GM12878 (cell line): Measurements from ENCODE around the gene OR5M10. TPM values are rescaled to one million over a fixed set of nuclear protein-coding genes. Genes with fewer than 3 reads are reported as not detected.

ENCODE experiments used
- ATAC-seq: fragments of 200-7000 bp; cut with Tn5 transposase; 3 replicates; pipeline ENCODE4 v1.9.1; 2020; ENCODE audit warnings: mild to moderate bottlenecking, moderate library complexity
- BruUV-seq: library from RNA; stranded (reverse); fragments of 400-500 nt; replicated peaks from 2 replicates; lab custom pipeline; 2021; lab: Mats Ljungman, UMichigan
- CTCF ChIA-PET: fragments of 300-600 bp; sonication (Branson Sonifier 250); formaldehyde crosslinking; extraction: SDS; loops from one replicate; lab custom pipeline; 2021; ENCODE audit warnings: inconsistent platforms; lab: Yijun Ruan, JAX
- POLR2A ChIA-PET: fragments of 350-600 bp; formaldehyde crosslinking; extraction: SDS; loops from one replicate; lab custom pipeline; 2021; ENCODE audit warnings: inconsistent platforms; lab: Charles Lee
- RAD21 ChIA-PET: fragments of 300-600 bp; sonication (Branson Sonifier 250); formaldehyde crosslinking; loops from one replicate; lab custom pipeline; 2023; ENCODE audit warnings: antibody characterized with exemption; ENCODE audit not compliant: unreplicated experiment; lab: Charles Lee
- SMC1A ChIA-PET: fragments of 300-600 bp; sonication (Branson Sonifier 250); formaldehyde crosslinking; loops from one replicate; lab custom pipeline; 2023; ENCODE audit not compliant: unreplicated experiment, uncharacterized antibody; lab: Charles Lee
- DNase-seq: peaks from one replicate; pipeline ENCODE4 v3.0.0-alpha.2; 2011; ENCODE audit warnings: low read depth, low spot score
- FAIRE-seq: peaks from 3 replicates; lab custom pipeline; 2011; peaks lifted over from hg19 to GRCh38; lab: Jason Lieb, UNC
- H2AFZ ChIP-seq: 2 replicates; pipeline ENCODE4 v1.6.0; 2011; ENCODE audit warnings: low read depth, low read length, control low read depth; ENCODE audit not compliant: control insufficient read depth
- H3K27ac ChIP-seq: 2 replicates; pipeline ENCODE4 v1.5.1; 2011; ENCODE audit warnings: control low read depth; ENCODE audit not compliant: control insufficient read depth, insufficient read depth
- H3K27me3 ChIP-seq, 2 experiments: replicated peaks in 1 of 2; 2 replicates each; pipeline versions ENCODE4 v1.6.0 to v1.6.1; 2011; ENCODE audit warnings: low read length in 1 of 2; ENCODE audit not compliant: control insufficient read depth in 2 of 2, insufficient read depth in 2 of 2
- H3K36me3 ChIP-seq, 2 experiments: 2 replicates each; pipeline ENCODE4 v1.5.1; 2011; ENCODE audit warnings: low read length in 1 of 2; ENCODE audit not compliant: control insufficient read depth in 2 of 2, insufficient read depth in 2 of 2
- H3K4me1 ChIP-seq: 2 replicates; pipeline ENCODE4 v1.6.1; 2011; ENCODE audit warnings: mild to moderate bottlenecking, low read length, moderate library complexity, mixed read lengths; ENCODE audit not compliant: control insufficient read depth, insufficient read depth
- H3K4me2 ChIP-seq: 2 replicates; pipeline ENCODE4 v1.6.0; 2011; ENCODE audit warnings: control low read depth; ENCODE audit not compliant: control insufficient read depth, insufficient read depth
- H3K4me3 ChIP-seq: fragments of 200-600 bp; sonication (generic); 2 replicates; pipeline ENCODE4 v1.5.1; 2016
- H3K79me2 ChIP-seq: 2 replicates; pipeline ENCODE4 v1.6.0; 2011; ENCODE audit warnings: low read length; ENCODE audit not compliant: control insufficient read depth, insufficient read depth
- H3K9ac ChIP-seq: 2 replicates; pipeline ENCODE4 v1.8.0; 2011; ENCODE audit warnings: low read length, control low read depth, mixed read lengths; ENCODE audit not compliant: control insufficient read depth, insufficient read depth
- H3K9me3 ChIP-seq: replicated peaks from 3 replicates; pipeline ENCODE4 v1.5.1; 2011; ENCODE audit warnings: mild to moderate bottlenecking, low read length; ENCODE audit not compliant: control insufficient read depth, insufficient read depth
- H4K20me1 ChIP-seq: 2 replicates; pipeline ENCODE4 v1.6.0; 2011; ENCODE audit not compliant: control insufficient read depth, insufficient read depth
- ESRRA ChIP-seq: IDR thresholded peaks from 2 replicates; pipeline ENCODE4 v1.6.1; 2012; ENCODE audit warnings: mild to moderate bottlenecking, low read length, improper control_type of control experiment
- IKZF2 ChIP-seq, 2 experiments: fragments of 450-650 bp; IDR thresholded peaks; 2 replicates each; pipeline ENCODE4 v1.6.1; 2017; ENCODE audit warnings: mild to moderate bottlenecking in 2 of 2, moderate library complexity in 2 of 2
- IRF4 ChIP-seq: IDR thresholded peaks from 2 replicates; pipeline ENCODE4 v1.6.1; 2011; ENCODE audit warnings: low read depth, low read length
- NFYA ChIP-seq: IDR thresholded peaks from 2 replicates; pipeline ENCODE4 v1.6.1; 2011; ENCODE audit warnings: low read depth, mild to moderate bottlenecking, low read length, improper control_type of control experiment, borderline replicate concordance
- PML ChIP-seq: IDR thresholded peaks from 2 replicates; pipeline ENCODE4 v1.6.1; 2012; ENCODE audit warnings: low read length, inconsistent platforms
- POLR2AphosphoS2 ChIP-seq: IDR thresholded peaks from 2 replicates; pipeline ENCODE4 v1.6.1; 2011; ENCODE audit warnings: low read depth, mild to moderate bottlenecking, low read length, improper control_type of control experiment, moderate library complexity
- RAD21 ChIP-seq: IDR thresholded peaks from 2 replicates; pipeline ENCODE4 v1.6.1; 2011; ENCODE audit warnings: mild to moderate bottlenecking, low read depth, low read length, moderate library complexity; ENCODE audit not compliant: insufficient read depth
- RB1 ChIP-seq: fragments of 450-650 bp; formaldehyde crosslinking; IDR thresholded peaks from 2 replicates; pipeline ENCODE4 v1.6.1; 2017; ENCODE audit warnings: mild to moderate bottlenecking, borderline replicate concordance
- SIX5 ChIP-seq: IDR thresholded peaks from 2 replicates; pipeline ENCODE4 v1.6.1; 2011; ENCODE audit warnings: mild to moderate bottlenecking, low read depth, low read length, moderate library complexity; ENCODE audit not compliant: severe bottlenecking
- SUPT20H ChIP-seq: IDR thresholded peaks from 2 replicates; pipeline ENCODE4 v1.6.1; 2011; ENCODE audit warnings: low read depth, mild to moderate bottlenecking, low read length, moderate library complexity, borderline replicate concordance; ENCODE audit not compliant: control insufficient read depth
- TARDBP ChIP-seq: IDR thresholded peaks from 2 replicates; pipeline ENCODE4 v1.6.1; 2016; ENCODE audit warnings: borderline replicate concordance
- USF2 ChIP-seq: IDR thresholded peaks from 2 replicates; pipeline ENCODE4 v1.6.1; 2011; ENCODE audit warnings: low read depth, low read length, improper control_type of control experiment, borderline replicate concordance
- ZBTB11 ChIP-seq: fragments of 450-650 bp; formaldehyde crosslinking; IDR thresholded peaks from 2 replicates; pipeline ENCODE4 v1.5.0; 2022; ENCODE audit warnings: mild to moderate bottlenecking, missing genetic modification characterization
- whole genome bisulfite sequencing: methylation state at CpG from one replicate; pipeline ENCODE4 v1.1.6; 2016; ENCODE audit warnings: low lambda C conversion rate; ENCODE audit not compliant: insufficient replicate concordance, insufficient coverage; ENCODE audit errors: missing lambda C conversion rate; 5-methylcytosine and 5-hydroxymethylcytosine counted together
- in situ Hi-C: fragments of 300-500 bp; cut with MboI; formaldehyde crosslinking; loops from 9 replicates; pipeline ENCODE4 v1.14.3; 2018; ENCODE audit warnings: mixed read lengths
- intact Hi-C: fragments of 100-400 bp; cut with micrococcal nuclease; formaldehyde crosslinking; loops from one replicate; pipeline ENCODE4 v1.14.2; 2022; ENCODE audit not compliant: unreplicated experiment
- polyA plus RNA-seq, 11 experiments: library from polyadenylated mRNA; depleted of rRNA in 4 of 11; unstranded in 6 of 11; stranded (reverse) in 5 of 11; fragments of >200 nt; fragmentation: Nextera tagmentation in 4 of 11; fragmentation: Illumina TruSeq in 1 of 11; extraction: Ambion mirVana in 4 of 11; extraction: Trizol in 1 of 11; gene quantifications; 1 replicate in 1 of 11; 2 replicates in 10 of 11; pipeline versions ENCODE4 v1.2.1 to v1.2.3, GENCODE V29; 2011 to 2016; ENCODE audit warnings: inconsistent platforms in 2 of 11, missing spikeins in 2 of 11, low read depth in 1 of 11
- total RNA-seq, 4 experiments: library from RNA; depleted of rRNA in 3 of 4; stranded (reverse); fragments of >200 nt in 3 of 4; fragmentation: Illumina TruSeq in 1 of 4; extraction: Trizol in 1 of 4; gene quantifications; 2 replicates each; pipeline versions ENCODE4 v1.2.1 to v1.2.3, GENCODE V29; 2013 to 2021
- TF ChIP-seq, protein P1 (sequence below): fragments of 450-650 bp; IDR thresholded peaks from 2 replicates; pipeline ENCODE4 v1.6.1; 2017; ENCODE audit warnings: mild to moderate bottlenecking, moderate library complexity

Gene OR5M10
- total and polyA plus RNA-seq, 10 of the 15 experiments (the other 5 are each of a cell fraction or from before 2014, with no cell fraction given): not detected

DNA sequence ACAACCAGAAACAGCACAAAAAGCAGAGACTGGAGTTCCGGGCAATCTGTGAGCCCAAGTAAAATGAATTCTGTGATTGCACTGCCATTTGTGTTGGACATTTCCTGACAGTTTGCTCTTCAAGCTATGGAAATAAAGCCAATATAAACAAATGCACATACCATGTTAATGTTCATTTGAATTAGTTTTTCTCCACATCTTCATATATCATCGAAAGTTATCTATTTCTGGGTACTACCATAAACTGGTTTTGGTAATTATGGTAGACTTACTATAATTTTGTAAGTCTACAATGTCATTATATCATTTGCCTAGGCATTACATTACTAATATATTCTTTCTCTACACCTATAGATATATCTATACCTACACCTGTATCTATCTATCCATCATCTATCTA lies 34.4 kb downstream of the OR5M10 start, which contains the start of gene OR5M11 (continued):
- TF ChIP-seq, protein P1, sequence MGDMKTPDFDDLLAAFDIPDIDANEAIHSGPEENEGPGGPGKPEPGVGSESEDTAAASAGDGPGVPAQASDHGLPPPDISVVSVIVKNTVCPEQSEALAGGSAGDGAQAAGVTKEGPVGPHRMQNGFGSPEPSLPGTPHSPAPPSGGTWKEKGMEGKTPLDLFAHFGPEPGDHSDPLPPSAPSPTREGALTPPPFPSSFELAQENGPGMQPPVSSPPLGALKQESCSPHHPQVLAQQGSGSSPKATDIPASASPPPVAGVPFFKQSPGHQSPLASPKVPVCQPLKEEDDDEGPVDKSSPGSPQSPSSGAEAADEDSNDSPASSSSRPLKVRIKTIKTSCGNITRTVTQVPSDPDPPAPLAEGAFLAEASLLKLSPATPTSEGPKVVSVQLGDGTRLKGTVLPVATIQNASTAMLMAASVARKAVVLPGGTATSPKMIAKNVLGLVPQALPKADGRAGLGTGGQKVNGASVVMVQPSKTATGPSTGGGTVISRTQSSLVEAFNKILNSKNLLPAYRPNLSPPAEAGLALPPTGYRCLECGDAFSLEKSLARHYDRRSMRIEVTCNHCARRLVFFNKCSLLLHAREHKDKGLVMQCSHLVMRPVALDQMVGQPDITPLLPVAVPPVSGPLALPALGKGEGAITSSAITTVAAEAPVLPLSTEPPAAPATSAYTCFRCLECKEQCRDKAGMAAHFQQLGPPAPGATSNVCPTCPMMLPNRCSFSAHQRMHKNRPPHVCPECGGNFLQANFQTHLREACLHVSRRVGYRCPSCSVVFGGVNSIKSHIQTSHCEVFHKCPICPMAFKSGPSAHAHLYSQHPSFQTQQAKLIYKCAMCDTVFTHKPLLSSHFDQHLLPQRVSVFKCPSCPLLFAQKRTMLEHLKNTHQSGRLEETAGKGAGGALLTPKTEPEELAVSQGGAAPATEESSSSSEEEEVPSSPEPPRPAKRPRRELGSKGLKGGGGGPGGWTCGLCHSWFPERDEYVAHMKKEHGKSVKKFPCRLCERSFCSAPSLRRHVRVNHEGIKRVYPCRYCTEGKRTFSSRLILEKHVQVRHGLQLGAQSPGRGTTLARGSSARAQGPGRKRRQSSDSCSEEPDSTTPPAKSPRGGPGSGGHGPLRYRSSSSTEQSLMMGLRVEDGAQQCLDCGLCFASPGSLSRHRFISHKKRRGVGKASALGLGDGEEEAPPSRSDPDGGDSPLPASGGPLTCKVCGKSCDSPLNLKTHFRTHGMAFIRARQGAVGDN: no peak
- no peak for TF ChIP-seq NFYA
- no peak for TF ChIP-seq PML

- ChIA-PET SMC1A (interaction anchor here (0.9 kb wide), 1 partner anchor 8 kb away, joined by 3 read pairs; no protein-coding TSS in a partner anchor), CTCF (no interaction called here), RAD21 (no interaction called here), POLR2A (no interaction called here)
- H3K27ac ChIP-seq: no peak overlapping the region
- ATAC-seq: no peak
- H2AFZ ChIP-seq: no peak overlapping the region
- no peaks in the 10 kb centered on the region for H3K4me1 ChIP-seq
- WGBS: 42% methylated on average over 3 of the region's 3 CpGs
- no peak for FAIRE-seq
- no peaks in the 10 kb centered on the region for H3K79me2 ChIP-seq
- H4K20me1 ChIP-seq: no peaks in the 10 kb centered on the region
- H3K4me3 ChIP-seq: no peak overlapping the region
- H3K9me3 ChIP-seq: no peaks in the 10 kb centered on the region
- BruUV-seq: no TSS peak
- H3K9ac ChIP-seq: no peak overlapping the region
- H3K4me2 ChIP-seq: no peak overlapping the region
- intact Hi-C loops: no loop called here
- H3K36me3 ChIP-seq: no peaks in the 10 kb centered on the region
- no peak for DNase-seq
- no peaks in the 10 kb centered on the region for H3K27me3 ChIP-seq
- in situ Hi-C loops: no loop called here
- TF ChIP-seq ESRRA (no peak), SIX5 (no peak), USF2 (no peak), RB1 (no peak), TARDBP (no peak), IRF4 (no peak), IKZF2 (IDR thresholded peaks at IDR 0.05) (no peak), ZBTB11 (CRISPR knock-in tag) (no peak), POLR2AphosphoS2 (no peak), SUPT20H (no peak), RAD21 (no peak)
These were observed 44.3 kb downstream of the OR5M10 start for GRCh38 chr11:56533054-56533740.
